Measurements from ENCODE around the gene PLSCR3. TPM values are rescaled to one million over a fixed set of nuclear protein-coding genes. Genes with fewer than 3 reads are reported as not detected.

PLSCR3 gene
- total RNA-seq, 4 donors from 2014 or later: 21.6 to 55.3 (median 40.7) TPM

DNA sequence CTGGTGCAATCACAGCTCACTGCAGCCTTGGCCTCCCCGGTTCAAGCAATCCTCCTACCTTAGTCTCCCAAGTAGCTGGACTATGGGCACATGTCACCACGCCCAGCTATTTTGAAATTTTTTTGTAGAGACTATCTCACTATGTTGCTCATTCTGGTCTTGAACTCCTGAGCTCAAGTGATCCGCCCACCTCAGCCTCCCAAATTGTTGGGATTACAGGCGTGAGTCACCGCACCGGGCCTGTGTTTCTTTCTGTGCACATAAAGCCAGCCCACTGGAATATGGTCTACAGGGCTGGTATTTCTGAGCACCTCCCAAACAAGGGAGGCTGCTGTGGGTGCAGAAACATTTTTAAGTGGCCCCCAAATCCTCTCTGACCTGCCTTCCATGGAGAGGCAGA, 31.0 kb downstream of the PLSCR3 start:
- H3K4me1 ChIP-seq: no peaks in the 10 kb centered on the region

DNA sequence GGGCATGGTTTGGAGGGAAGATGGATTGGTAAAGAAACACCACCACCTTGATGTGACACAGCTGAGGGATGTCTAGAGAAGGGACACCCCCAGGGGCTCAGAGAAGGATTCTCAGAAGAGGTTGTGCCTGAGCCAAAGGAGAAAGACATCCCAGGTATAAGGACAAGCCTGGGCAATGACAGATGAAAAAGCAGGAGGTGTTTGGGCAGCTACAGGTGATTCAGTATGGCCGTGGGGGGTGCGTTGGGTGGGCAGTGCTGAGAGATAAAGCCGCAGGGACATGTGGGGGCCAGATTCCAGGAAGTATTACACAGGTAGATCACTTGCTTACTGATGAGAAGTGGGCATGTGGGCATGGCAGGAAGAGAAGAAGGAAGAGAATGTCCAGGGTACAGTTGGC, 32.4 kb downstream of the PLSCR3 start:
- no peaks in the 10 kb centered on the region for H3K9me3 ChIP-seq
- H3K4me3 ChIP-seq: no peak overlapping the region
- TF ChIP-seq EP300 (IDR thresholded peaks at IDR 0.05): no peak
- TF ChIP-seq, protein P1, sequence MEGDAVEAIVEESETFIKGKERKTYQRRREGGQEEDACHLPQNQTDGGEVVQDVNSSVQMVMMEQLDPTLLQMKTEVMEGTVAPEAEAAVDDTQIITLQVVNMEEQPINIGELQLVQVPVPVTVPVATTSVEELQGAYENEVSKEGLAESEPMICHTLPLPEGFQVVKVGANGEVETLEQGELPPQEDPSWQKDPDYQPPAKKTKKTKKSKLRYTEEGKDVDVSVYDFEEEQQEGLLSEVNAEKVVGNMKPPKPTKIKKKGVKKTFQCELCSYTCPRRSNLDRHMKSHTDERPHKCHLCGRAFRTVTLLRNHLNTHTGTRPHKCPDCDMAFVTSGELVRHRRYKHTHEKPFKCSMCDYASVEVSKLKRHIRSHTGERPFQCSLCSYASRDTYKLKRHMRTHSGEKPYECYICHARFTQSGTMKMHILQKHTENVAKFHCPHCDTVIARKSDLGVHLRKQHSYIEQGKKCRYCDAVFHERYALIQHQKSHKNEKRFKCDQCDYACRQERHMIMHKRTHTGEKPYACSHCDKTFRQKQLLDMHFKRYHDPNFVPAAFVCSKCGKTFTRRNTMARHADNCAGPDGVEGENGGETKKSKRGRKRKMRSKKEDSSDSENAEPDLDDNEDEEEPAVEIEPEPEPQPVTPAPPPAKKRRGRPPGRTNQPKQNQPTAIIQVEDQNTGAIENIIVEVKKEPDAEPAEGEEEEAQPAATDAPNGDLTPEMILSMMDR (IDR thresholded peaks at IDR 0.05): no peak
- no peak for TF ChIP-seq POLR2AphosphoS5 (IDR thresholded peaks at IDR 0.05)
- 59% methylated on average over 3 of the region's 3 CpGs for WGBS
- no peaks in the 10 kb centered on the region for H3K27me3 ChIP-seq
- no peak overlapping the region for H3K27ac ChIP-seq
- H3K36me3 ChIP-seq: no peaks in the 10 kb centered on the region
- no peaks in the 10 kb centered on the region for H3K4me1 ChIP-seq
- no peak for DNase-seq (ENCODE audit: low spot score in 2 of 2)

More for the DNA sequence above, 31.0 kb downstream of the PLSCR3 start:
- Histone ChIP-seq H3K27me3 (no peaks in the 10 kb centered on the region), H3K4me3 (no peak overlapping the region), H3K36me3 (no peaks in the 10 kb centered on the region), H3K27ac (no peak overlapping the region), H3K9me3 (no peaks in the 10 kb centered on the region)
- WGBS: 86% methylated on average over 6 of the region's 6 CpGs
- DNase-seq (ENCODE audit: low spot score in 2 of 2): no peak
- TF ChIP-seq POLR2A (IDR thresholded peaks at IDR 0.05): no peak
- TF ChIP-seq POLR2AphosphoS5 (IDR thresholded peaks at IDR 0.05): no peak
- TF ChIP-seq EP300 (IDR thresholded peaks at IDR 0.05): no peak
- TF ChIP-seq, protein P1 (IDR thresholded peaks at IDR 0.05): no peak

DNA sequence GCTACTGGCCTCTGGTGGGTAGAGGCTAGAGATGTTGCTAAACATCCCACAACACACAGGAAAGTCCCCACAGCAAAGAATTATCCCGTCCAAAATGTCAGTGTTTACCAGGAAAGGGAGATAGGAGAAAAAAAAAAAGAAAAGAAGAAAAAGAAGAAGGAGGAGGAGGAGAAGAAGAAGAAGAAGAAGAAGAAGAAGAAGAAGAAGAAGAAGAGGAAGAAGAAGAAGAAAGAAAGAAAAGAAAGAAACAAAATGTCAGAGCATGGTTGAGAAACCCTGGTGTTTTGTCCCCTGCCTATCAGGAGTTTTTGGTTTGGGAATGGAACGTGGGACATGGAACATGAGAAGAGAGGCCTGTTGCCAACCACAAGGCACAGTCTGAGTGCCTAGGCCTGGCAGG, 36.9 kb downstream of the PLSCR3 start:
- no peak for DNase-seq (ENCODE audit: low spot score in 2 of 2)
- peaks cover 41% of the 10 kb centered on the region for H3K4me1 ChIP-seq
- no peaks in the 10 kb centered on the region for H3K27me3 ChIP-seq
- TF ChIP-seq POLR2AphosphoS5 (IDR thresholded peaks at IDR 0.05): no peak
- TF ChIP-seq, protein P1 (IDR thresholded peaks at IDR 0.05): no peak
- no peak for TF ChIP-seq EP300 (IDR thresholded peaks at IDR 0.05)
- no peak for TF ChIP-seq POLR2A (IDR thresholded peaks at IDR 0.05)
- WGBS: 51% methylated on average over 2 of the region's 2 CpGs
- no peaks in the 10 kb centered on the region for H3K36me3 ChIP-seq
- no peaks in the 10 kb centered on the region for H3K9me3 ChIP-seq
- H3K27ac ChIP-seq: peak overlapping the region; percentile 40
- no peak overlapping the region for H3K4me3 ChIP-seq

DNA sequence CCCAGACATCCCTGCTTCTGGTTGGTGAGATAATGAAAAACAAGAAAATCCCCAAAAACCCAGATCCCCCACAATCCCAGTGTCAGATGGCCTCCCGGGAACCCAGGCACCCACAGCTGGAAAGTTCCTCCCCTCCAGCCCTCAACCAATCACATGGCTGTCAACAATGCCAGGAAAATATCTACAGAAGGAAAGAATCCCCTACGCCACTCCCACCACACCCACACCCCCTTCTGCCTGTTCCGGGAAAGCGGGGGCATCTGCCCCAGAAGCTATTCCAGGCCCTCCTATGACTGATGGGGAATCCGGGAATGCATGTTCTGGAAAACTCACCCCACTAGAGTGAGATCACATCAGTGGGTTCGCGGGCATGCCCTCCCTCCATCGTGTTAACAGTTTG, 37.6 kb downstream of the PLSCR3 start:
- Histone ChIP-seq H3K9me3 (no peaks in the 10 kb centered on the region), H3K36me3 (no peaks in the 10 kb centered on the region), H3K4me1 (peaks cover 44% of the 10 kb centered on the region), H3K4me3 (no peak overlapping the region), H3K27ac (peak overlapping the region; percentile 57), H3K27me3 (no peaks in the 10 kb centered on the region)
- no peak for TF ChIP-seq POLR2AphosphoS5 (IDR thresholded peaks at IDR 0.05)
- TF ChIP-seq, protein P1 (IDR thresholded peaks at IDR 0.05): no peak
- TF ChIP-seq EP300 (IDR thresholded peaks at IDR 0.05): no peak
- TF ChIP-seq POLR2A (IDR thresholded peaks at IDR 0.05): no peak
- WGBS: 18% methylated on average over 2 of the region's 8 CpGs
- no peak for DNase-seq (ENCODE audit: low spot score in 2 of 2)

DNA sequence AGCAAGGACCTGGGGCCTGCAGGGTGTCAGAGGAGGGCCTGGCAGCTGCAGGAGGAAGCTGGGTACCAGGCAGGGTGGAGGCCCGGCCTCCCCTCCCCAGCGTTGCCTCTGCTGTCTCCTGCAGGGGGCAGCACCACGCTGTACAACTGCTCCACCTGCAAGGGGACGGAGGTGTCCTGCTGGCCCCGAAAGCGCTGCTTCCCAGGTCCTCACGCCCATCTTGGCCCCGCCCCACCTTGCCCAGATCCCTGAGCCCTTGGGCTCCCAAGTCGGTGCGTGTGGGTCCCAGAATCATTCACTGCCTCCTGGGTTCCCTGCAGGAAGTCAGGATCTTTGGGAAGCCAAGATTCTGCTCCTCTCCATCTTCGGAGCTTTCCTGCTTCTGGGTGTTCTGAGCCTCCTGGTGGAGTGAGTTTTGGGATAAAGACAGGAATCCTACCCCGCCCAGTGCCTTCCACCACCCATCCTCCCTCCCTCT, 38.2 kb downstream of the PLSCR3 start:
- H3K27me3 ChIP-seq: no peaks in the 10 kb centered on the region
- H3K9me3 ChIP-seq: no peaks in the 10 kb centered on the region
- peak overlapping the region; percentile 57 for H3K27ac ChIP-seq
- H3K4me1 ChIP-seq: peaks cover 44% of the 10 kb centered on the region
- no peak for TF ChIP-seq POLR2AphosphoS5 (IDR thresholded peaks at IDR 0.05)
- no peak for TF ChIP-seq POLR2A (IDR thresholded peaks at IDR 0.05)
- TF ChIP-seq, protein P1 (IDR thresholded peaks at IDR 0.05): peak; percentile 61 to 90
- TF ChIP-seq EP300 (IDR thresholded peaks at IDR 0.05): no peak
- 5% methylated on average over 7 of the region's 12 CpGs for WGBS
- peak; percentile 89 to 90 for DNase-seq (ENCODE audit: low spot score in 2 of 2)
- H3K4me3 ChIP-seq: no peak overlapping the region
- H3K36me3 ChIP-seq: no peaks in the 10 kb centered on the region
